Suprapubic skin (tissue), 4 donors: ENCODE data around the gene LENEP.

ENCODE experiments used
- POLR2A ChIP-seq, 2 donors: fragments of 450-650 bp; IDR thresholded peaks; one replicate each; pipeline ENCODE4 v1.6.1; 2017; ENCODE audit warnings: antibody characterized with exemption in 2 of 2, mild to moderate bottlenecking in 2 of 2, moderate library complexity in 2 of 2
- POLR2AphosphoS5 ChIP-seq, 3 donors: sonication (generic); formaldehyde crosslinking; IDR thresholded peaks; one replicate each; pipeline ENCODE4 v1.6.1; 2017; ENCODE audit warnings: antibody characterized with exemption in 3 of 3
- TF ChIP-seq, protein P1 (sequence below), 2 donors: fragments of 200-600 bp in 1 of 2; fragments of 450-650 bp in 1 of 2; sonication (generic) in 1 of 2; IDR thresholded peaks; one replicate each; pipeline ENCODE4 v1.5.1; 2016 to 2019; ENCODE audit warnings: antibody characterized with exemption in 2 of 2, mild to moderate bottlenecking in 1 of 2, moderate library complexity in 1 of 2

DNA sequence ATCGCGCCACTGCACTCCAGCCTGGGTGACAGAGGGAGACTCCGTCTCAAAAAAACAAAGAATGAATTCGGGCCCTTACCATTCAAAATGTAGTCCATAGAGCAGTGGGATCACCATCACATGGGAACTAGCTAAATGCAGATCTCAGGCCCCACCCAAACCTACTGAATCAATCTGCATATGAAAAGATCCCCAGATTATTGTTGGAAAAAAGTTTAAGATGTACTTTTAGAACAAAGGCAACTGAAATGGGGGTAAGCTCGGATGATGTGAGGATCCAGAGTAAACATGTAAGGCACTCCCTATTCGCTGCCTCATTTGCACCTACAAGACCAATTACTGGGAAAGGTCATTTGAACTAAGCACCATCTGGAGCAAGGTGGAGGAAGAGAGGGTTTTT lies 11.0 kb upstream of the LENEP start:
- TF ChIP-seq, protein P1, sequence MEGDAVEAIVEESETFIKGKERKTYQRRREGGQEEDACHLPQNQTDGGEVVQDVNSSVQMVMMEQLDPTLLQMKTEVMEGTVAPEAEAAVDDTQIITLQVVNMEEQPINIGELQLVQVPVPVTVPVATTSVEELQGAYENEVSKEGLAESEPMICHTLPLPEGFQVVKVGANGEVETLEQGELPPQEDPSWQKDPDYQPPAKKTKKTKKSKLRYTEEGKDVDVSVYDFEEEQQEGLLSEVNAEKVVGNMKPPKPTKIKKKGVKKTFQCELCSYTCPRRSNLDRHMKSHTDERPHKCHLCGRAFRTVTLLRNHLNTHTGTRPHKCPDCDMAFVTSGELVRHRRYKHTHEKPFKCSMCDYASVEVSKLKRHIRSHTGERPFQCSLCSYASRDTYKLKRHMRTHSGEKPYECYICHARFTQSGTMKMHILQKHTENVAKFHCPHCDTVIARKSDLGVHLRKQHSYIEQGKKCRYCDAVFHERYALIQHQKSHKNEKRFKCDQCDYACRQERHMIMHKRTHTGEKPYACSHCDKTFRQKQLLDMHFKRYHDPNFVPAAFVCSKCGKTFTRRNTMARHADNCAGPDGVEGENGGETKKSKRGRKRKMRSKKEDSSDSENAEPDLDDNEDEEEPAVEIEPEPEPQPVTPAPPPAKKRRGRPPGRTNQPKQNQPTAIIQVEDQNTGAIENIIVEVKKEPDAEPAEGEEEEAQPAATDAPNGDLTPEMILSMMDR (IDR thresholded peaks at IDR 0.05) = no peak
- TF ChIP-seq POLR2AphosphoS5 (IDR thresholded peaks at IDR 0.05) = no peak
- TF ChIP-seq POLR2A (IDR thresholded peaks at IDR 0.05) = no peak
